ENCODE data around the gene HERC5.

- TF ChIP-seq POLR2A (IDR thresholded peaks at IDR 0.05), result no peak
- TF ChIP-seq CTCF (IDR thresholded peaks at IDR 0.05), result no peak
Measured at GRCh38 chr4:88531549-88531948, 74.6 kb downstream of the HERC5 start.
